HEK293 (cell line): ENCODE measurements around the gene TFR2.

Source experiments
- BCL6B ChIP-seq: fragments of 450-650 bp; formaldehyde crosslinking; IDR thresholded peaks from 2 replicates; pipeline ENCODE4 v1.5.1; 2017; ENCODE audit warnings: missing biosample characterization, missing genetic modification characterization
- GLI4 ChIP-seq: fragments of 450-650 bp; formaldehyde crosslinking; IDR thresholded peaks from 2 replicates; pipeline ENCODE4 v1.5.1; 2016; ENCODE audit warnings: missing biosample characterization, missing genetic modification characterization
- HIC1 ChIP-seq: fragments of 450-650 bp; formaldehyde crosslinking; IDR thresholded peaks from 2 replicates; pipeline ENCODE4 v1.5.1; 2016; ENCODE audit warnings: missing biosample characterization, missing genetic modification characterization
- KLF8 ChIP-seq: fragments of 450-650 bp; formaldehyde crosslinking; IDR thresholded peaks from 2 replicates; pipeline ENCODE4 v1.5.1; 2016; ENCODE audit warnings: missing biosample characterization, missing genetic modification characterization
- MEIS1 ChIP-seq: sonication (generic); formaldehyde crosslinking; IDR thresholded peaks from 2 replicates; pipeline ENCODE4 v1.8.1; 2022; ENCODE audit warnings: missing genetic modification reagents, mild to moderate bottlenecking, borderline replicate concordance
- PRDM10 ChIP-seq: fragments of 450-650 bp; formaldehyde crosslinking; IDR thresholded peaks from 2 replicates; pipeline ENCODE4 v1.5.1; 2016; ENCODE audit warnings: missing biosample characterization, missing genetic modification characterization
- WT1 ChIP-seq: fragments of 450-650 bp; formaldehyde crosslinking; IDR thresholded peaks from 2 replicates; pipeline ENCODE4 v1.5.1; 2016; ENCODE audit warnings: missing biosample characterization, missing genetic modification characterization
- ZBTB10 ChIP-seq: fragments of 450-650 bp; formaldehyde crosslinking; IDR thresholded peaks from 2 replicates; pipeline ENCODE4 v1.5.1; 2016; ENCODE audit warnings: missing biosample characterization, missing genetic modification characterization
- ZBTB17 ChIP-seq: fragments of 450-650 bp; formaldehyde crosslinking; IDR thresholded peaks from 2 replicates; pipeline ENCODE4 v1.5.1; 2016; ENCODE audit warnings: missing biosample characterization, missing genetic modification characterization
- ZBTB48 ChIP-seq: fragments of 450-650 bp; formaldehyde crosslinking; IDR thresholded peaks from 2 replicates; pipeline ENCODE4 v1.5.1; 2016; ENCODE audit warnings: missing biosample characterization, missing genetic modification characterization
- ZBTB7A ChIP-seq: fragments of 450-650 bp; formaldehyde crosslinking; IDR thresholded peaks from 2 replicates; pipeline ENCODE4 v1.5.1; 2016; ENCODE audit warnings: low read depth, missing biosample characterization, missing genetic modification characterization
- ZFHX2 ChIP-seq: fragments of 450-650 bp; formaldehyde crosslinking; conservative IDR thresholded peaks from 2 replicates; pipeline ENCODE4 v1.5.1; 2016; ENCODE audit warnings: missing biosample characterization, missing genetic modification characterization
- ZFP3 ChIP-seq: fragments of 450-650 bp; formaldehyde crosslinking; IDR thresholded peaks from 2 replicates; pipeline ENCODE4 v1.5.1; 2016; ENCODE audit warnings: low read depth, missing biosample characterization, missing genetic modification characterization
- ZNF133 ChIP-seq: fragments of 450-650 bp; formaldehyde crosslinking; IDR thresholded peaks from 2 replicates; pipeline ENCODE4 v1.5.1; 2016; ENCODE audit warnings: missing biosample characterization, missing genetic modification characterization
- ZNF174 ChIP-seq: fragments of 450-650 bp; formaldehyde crosslinking; IDR thresholded peaks from 2 replicates; pipeline ENCODE4 v1.5.0; 2017; ENCODE audit warnings: missing biosample characterization, mild to moderate bottlenecking, missing genetic modification characterization
- ZNF26 ChIP-seq: fragments of 450-650 bp; formaldehyde crosslinking; IDR thresholded peaks from 2 replicates; pipeline ENCODE4 v1.5.1; 2016; ENCODE audit warnings: missing biosample characterization, missing genetic modification characterization
- ZNF449 ChIP-seq: fragments of 450-650 bp; formaldehyde crosslinking; IDR thresholded peaks from 2 replicates; pipeline ENCODE4 v1.5.1; 2017; ENCODE audit warnings: missing biosample characterization, mild to moderate bottlenecking, missing genetic modification characterization, moderate library complexity
- ZNF514 ChIP-seq: fragments of 450-650 bp; formaldehyde crosslinking; IDR thresholded peaks from 2 replicates; pipeline ENCODE4 v1.5.1; 2016; ENCODE audit warnings: missing biosample characterization, missing genetic modification characterization
- ZNF571 ChIP-seq: fragments of 450-650 bp; formaldehyde crosslinking; IDR thresholded peaks from 2 replicates; pipeline ENCODE4 v1.5.0; 2017; ENCODE audit warnings: missing biosample characterization, missing genetic modification characterization
- ZNF629 ChIP-seq: fragments of 450-650 bp; formaldehyde crosslinking; IDR thresholded peaks from 2 replicates; pipeline ENCODE4 v1.5.1; 2017; ENCODE audit warnings: missing biosample characterization, missing genetic modification characterization
- ZNF645 ChIP-seq: fragments of 450-650 bp; formaldehyde crosslinking; IDR thresholded peaks from 2 replicates; pipeline ENCODE4; 2016; ENCODE audit warnings: missing biosample characterization, missing genetic modification characterization
- ZNF776 ChIP-seq: fragments of 450-650 bp; formaldehyde crosslinking; IDR thresholded peaks from 2 replicates; pipeline ENCODE4 v1.5.0; 2017; ENCODE audit warnings: missing biosample characterization, missing genetic modification characterization, borderline replicate concordance
- ZNF777 ChIP-seq: fragments of 450-650 bp; formaldehyde crosslinking; IDR thresholded peaks from 2 replicates; pipeline ENCODE4 v1.5.1; 2017; ENCODE audit warnings: missing biosample characterization, missing genetic modification characterization, borderline replicate concordance
- ZXDB ChIP-seq: fragments of 450-650 bp; formaldehyde crosslinking; IDR thresholded peaks from 2 replicates; pipeline ENCODE4 v1.5.1; 2016; ENCODE audit warnings: missing biosample characterization, missing genetic modification characterization

The TFR2 gene

GRCh38 chr7:100604028-100604975 is 37.0 kb downstream of the TFR2 start (continued):
- no peak for TF ChIP-seq ZNF645 (tag by site-specific recombination)
- TF ChIP-seq ZBTB48 (tag by site-specific recombination): peak; percentile 86
- no peak for TF ChIP-seq ZNF776 (tag by site-specific recombination)
- TF ChIP-seq ZNF26 (tag by site-specific recombination): no peak
- peak; percentile 75 for TF ChIP-seq ZFHX2 (tag by site-specific recombination)
- TF ChIP-seq ZBTB7A (tag by site-specific recombination): peak; percentile 21; the same call in 1 of the 2 replicates
- no peak for TF ChIP-seq ZFP3 (tag by site-specific recombination)
- TF ChIP-seq ZNF514 (tag by site-specific recombination): no peak
- no peak for TF ChIP-seq HIC1 (tag by site-specific recombination)
- peak; percentile 24 for TF ChIP-seq ZNF629 (tag by site-specific recombination)
- TF ChIP-seq KLF8 (tag by site-specific recombination): peak; percentile 27; the same call in 1 of the 2 replicates
- peak; percentile 92 for TF ChIP-seq ZBTB10 (tag by site-specific recombination)
- peak; percentile 27; the same call in 1 of the 2 replicates for TF ChIP-seq WT1 (tag by site-specific recombination)
- TF ChIP-seq PRDM10 (tag by site-specific recombination): peak; percentile 80
- TF ChIP-seq BCL6B (tag by site-specific recombination): no peak
- TF ChIP-seq ZNF571 (tag by site-specific recombination): no peak
- no peak for TF ChIP-seq ZNF133 (tag by site-specific recombination)
- no peak for TF ChIP-seq ZNF449 (tag by site-specific recombination)
- no peak for TF ChIP-seq GLI4 (tag by site-specific recombination)
- TF ChIP-seq ZNF777 (tag by site-specific recombination): no peak
- no peak for TF ChIP-seq MEIS1
- TF ChIP-seq ZNF174 (tag by site-specific recombination): no peak
- 0 out of 2 replicates have a peak, but pooled peaks have one; percentile 37 for TF ChIP-seq ZXDB (tag by site-specific recombination)
- TF ChIP-seq ZBTB17 (tag by site-specific recombination): peak; percentile 41
